Testis (tissue), 2 donors: ENCODE measurements around the gene JADE2.

Experiments
- POLR2A ChIP-seq: fragments of 450-650 bp; IDR thresholded peaks from one replicate; pipeline ENCODE4 v1.6.1; 2017; ENCODE audit warnings: antibody characterized with exemption, mild to moderate bottlenecking, moderate library complexity
- TF ChIP-seq, protein P1 (sequence below), 3 experiments: fragments of 450-650 bp in 2 of 3; fragments of 200-600 bp in 1 of 3; sonication (generic) in 1 of 3; IDR thresholded peaks; one replicate each; pipeline ENCODE4 v1.5.1; 2016 to 2019; ENCODE audit warnings: antibody characterized with exemption in 3 of 3, mild to moderate bottlenecking in 2 of 3, moderate library complexity in 1 of 3

DNA sequence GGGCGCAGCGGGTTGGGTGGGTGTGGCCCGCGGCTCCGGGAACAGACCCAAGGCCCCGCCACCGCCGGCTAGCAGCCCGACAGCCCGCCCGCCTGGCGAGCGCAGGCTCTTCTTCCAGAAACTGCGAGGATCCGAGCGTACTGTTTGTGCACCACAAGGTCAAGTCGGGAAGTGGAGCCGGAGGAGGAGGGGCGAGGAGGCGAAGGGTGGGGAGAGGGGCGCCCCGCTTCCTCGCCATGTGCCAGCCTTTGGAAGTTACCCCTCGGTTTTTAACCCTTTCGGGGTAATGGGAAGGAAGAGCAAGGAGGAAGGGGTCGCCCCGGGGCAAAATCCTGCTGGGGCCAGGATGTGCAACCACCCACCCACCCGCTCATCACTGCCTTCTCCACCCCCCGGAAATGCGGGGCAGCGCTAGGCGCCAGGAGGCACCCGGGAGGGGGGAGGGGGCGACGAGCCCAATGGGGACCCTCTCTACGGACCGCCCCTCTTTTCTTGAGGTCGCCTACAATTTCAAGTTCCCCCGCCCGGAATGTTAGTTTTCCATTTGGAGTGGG lies 1.1 kb upstream of the JADE2 start:
- TF ChIP-seq, protein P1, sequence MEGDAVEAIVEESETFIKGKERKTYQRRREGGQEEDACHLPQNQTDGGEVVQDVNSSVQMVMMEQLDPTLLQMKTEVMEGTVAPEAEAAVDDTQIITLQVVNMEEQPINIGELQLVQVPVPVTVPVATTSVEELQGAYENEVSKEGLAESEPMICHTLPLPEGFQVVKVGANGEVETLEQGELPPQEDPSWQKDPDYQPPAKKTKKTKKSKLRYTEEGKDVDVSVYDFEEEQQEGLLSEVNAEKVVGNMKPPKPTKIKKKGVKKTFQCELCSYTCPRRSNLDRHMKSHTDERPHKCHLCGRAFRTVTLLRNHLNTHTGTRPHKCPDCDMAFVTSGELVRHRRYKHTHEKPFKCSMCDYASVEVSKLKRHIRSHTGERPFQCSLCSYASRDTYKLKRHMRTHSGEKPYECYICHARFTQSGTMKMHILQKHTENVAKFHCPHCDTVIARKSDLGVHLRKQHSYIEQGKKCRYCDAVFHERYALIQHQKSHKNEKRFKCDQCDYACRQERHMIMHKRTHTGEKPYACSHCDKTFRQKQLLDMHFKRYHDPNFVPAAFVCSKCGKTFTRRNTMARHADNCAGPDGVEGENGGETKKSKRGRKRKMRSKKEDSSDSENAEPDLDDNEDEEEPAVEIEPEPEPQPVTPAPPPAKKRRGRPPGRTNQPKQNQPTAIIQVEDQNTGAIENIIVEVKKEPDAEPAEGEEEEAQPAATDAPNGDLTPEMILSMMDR (IDR thresholded peaks at IDR 0.05), result no peak
- no peak for TF ChIP-seq POLR2A
